ENCODE measurements around the gene SETD2. TPM values are rescaled to one million over a fixed set of nuclear protein-coding genes. Genes with fewer than 3 reads are reported as not detected.

Gene SETD2
- total RNA-seq, 1 experiment from 2014 or later, result 37.0 TPM

GRCh38 chr3:47014036-47014435 lies 149.9 kb downstream of the SETD2 start:
- in situ Hi-C loops (cut with HindIII; ENCODE audit: low sequenced_read_pairs), result no loop called here
- DNase-seq (ENCODE audit: low spot score), result no peak

- in situ Hi-C loops (cut with HindIII; ENCODE audit: low sequenced_read_pairs), result no loop called here
Measured at GRCh38 chr3:47013231-47013630, 150.7 kb downstream of the SETD2 start.

GRCh38 chr3:47012342-47013230 lies 151.3 kb downstream of the SETD2 start:
- in situ Hi-C loops (cut with HindIII; ENCODE audit: low sequenced_read_pairs), result no loop called here
- peak; percentile 97 for DNase-seq (ENCODE audit: low spot score)

More at GRCh38 chr3:47013231-47013630, 150.7 kb downstream of the SETD2 start:
- no peak for DNase-seq (ENCODE audit: low spot score)

GRCh38 chr3:47011371-47011770 lies 152.5 kb downstream of the SETD2 start:
- no peak for DNase-seq (ENCODE audit: low spot score)
- in situ Hi-C loops (cut with HindIII; ENCODE audit: low sequenced_read_pairs), result no loop called here

GRCh38 chr3:47010910-47011309 lies 153.0 kb downstream of the SETD2 start:
- in situ Hi-C loops (cut with HindIII; ENCODE audit: low sequenced_read_pairs), result no loop called here

GRCh38 chr3:47010111-47010712 lies 153.7 kb downstream of the SETD2 start:
- in situ Hi-C loops (cut with HindIII; ENCODE audit: low sequenced_read_pairs), result no loop called here
- DNase-seq (ENCODE audit: low spot score), result peak; percentile 62

More at GRCh38 chr3:47010910-47011309, 153.0 kb downstream of the SETD2 start:
- no peak for DNase-seq (ENCODE audit: low spot score)

- in situ Hi-C loops (cut with HindIII; ENCODE audit: low sequenced_read_pairs), result no loop called here
- peak; percentile 80 for DNase-seq (ENCODE audit: low spot score)
Measured at GRCh38 chr3:47009225-47010110, 154.4 kb downstream of the SETD2 start.

GRCh38 chr3:47008851-47009224 lies 155.1 kb downstream of the SETD2 start:
- no peak for DNase-seq (ENCODE audit: low spot score)
- in situ Hi-C loops (cut with HindIII; ENCODE audit: low sequenced_read_pairs), result no loop called here

- in situ Hi-C loops (cut with HindIII; ENCODE audit: low sequenced_read_pairs), result no loop called here
- DNase-seq (ENCODE audit: low spot score), result no peak
Measured at GRCh38 chr3:47008234-47008796, 155.6 kb downstream of the SETD2 start.

- in situ Hi-C loops (cut with HindIII; ENCODE audit: low sequenced_read_pairs), result no loop called here
Measured at GRCh38 chr3:47007482-47008233, 156.3 kb downstream of the SETD2 start.

GRCh38 chr3:47007001-47007400 lies 156.9 kb downstream of the SETD2 start:
- in situ Hi-C loops (cut with HindIII; ENCODE audit: low sequenced_read_pairs), result no loop called here
- no peak for DNase-seq (ENCODE audit: low spot score)

More at GRCh38 chr3:47007482-47008233, 156.3 kb downstream of the SETD2 start:
- no peak for DNase-seq (ENCODE audit: low spot score)

GRCh38 chr3:47006145-47006651 lies 157.7 kb downstream of the SETD2 start:
- in situ Hi-C loops (cut with HindIII; ENCODE audit: low sequenced_read_pairs), result no loop called here
- DNase-seq (ENCODE audit: low spot score), result no peak

GRCh38 chr3:47005212-47006144 lies 158.4 kb downstream of the SETD2 start:
- DNase-seq (ENCODE audit: low spot score), result peak; percentile 72
- in situ Hi-C loops (cut with HindIII; ENCODE audit: low sequenced_read_pairs), result no loop called here

GRCh38 chr3:47004369-47005211 lies 159.3 kb downstream of the SETD2 start:
- no peak for DNase-seq (ENCODE audit: low spot score)
- in situ Hi-C loops (cut with HindIII; ENCODE audit: low sequenced_read_pairs), result no loop called here

GRCh38 chr3:47003461-47004368 lies 160.2 kb downstream of the SETD2 start:
- in situ Hi-C loops (cut with HindIII; ENCODE audit: low sequenced_read_pairs), result no loop called here
- no peak for DNase-seq (ENCODE audit: low spot score)

GRCh38 chr3:47003056-47003410 lies 160.9 kb downstream of the SETD2 start:
- DNase-seq (ENCODE audit: low spot score), result no peak
- in situ Hi-C loops (cut with HindIII; ENCODE audit: low sequenced_read_pairs), result no loop called here

Measured in G401 (cell line).